ELF-1 (cell line): ENCODE data around the gene RNF157.

ENCODE experiments used
- DNase-seq: peaks from one replicate; pipeline ENCODE4 v3.0.0-alpha.2; 2016; ENCODE audit warnings: low read depth, low spot score

RNF157 gene

GRCh38 chr17:76140661-76141211, 99.6 kb downstream of the RNF157 start:
- no peak for DNase-seq

- no peak for DNase-seq
These were observed 100.3 kb downstream of the RNF157 start for GRCh38 chr17:76139801-76140660.

DNA sequence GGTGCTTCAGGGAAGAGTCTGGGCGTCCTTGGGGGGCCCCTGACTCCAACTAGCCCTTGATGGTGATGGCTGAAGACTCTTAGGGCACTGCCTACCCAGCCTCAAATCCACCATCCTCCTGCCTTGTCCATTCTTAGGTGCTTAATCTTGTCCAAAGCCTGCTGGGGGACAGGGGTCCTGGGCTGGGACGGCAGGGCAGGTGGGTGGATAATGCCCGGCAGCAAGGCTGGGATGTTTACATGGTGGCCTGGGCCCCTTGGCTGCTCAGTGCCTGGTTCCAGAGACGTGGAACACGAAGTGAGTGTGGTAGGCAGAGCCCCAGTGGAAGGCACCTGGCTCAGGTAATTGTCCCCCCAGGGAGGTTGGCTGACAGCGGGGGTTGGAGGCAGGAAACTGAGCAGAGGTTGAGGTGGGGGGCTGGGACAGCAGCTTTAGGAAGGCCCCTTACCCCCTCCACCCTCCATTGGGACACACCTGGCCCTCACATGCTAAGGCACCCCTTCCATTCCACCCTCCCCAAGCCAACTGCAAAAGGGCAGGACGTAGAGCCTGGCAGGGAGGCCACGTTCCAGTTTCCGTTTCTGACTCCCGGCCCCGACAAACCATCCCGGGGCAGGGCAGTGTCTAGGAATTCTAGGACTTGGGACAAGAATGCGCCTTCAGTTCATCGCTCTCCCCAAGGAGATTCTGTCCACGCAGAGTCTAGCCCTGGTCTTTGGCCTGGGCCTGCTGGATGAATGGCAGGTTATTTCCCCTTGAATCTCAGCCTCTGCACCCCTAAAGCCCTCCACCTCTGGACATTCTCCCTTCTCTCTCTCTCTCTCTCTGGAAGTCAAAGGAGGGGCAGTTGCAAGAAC, 101.2 kb downstream of the RNF157 start:
- DNase-seq, result no peak

GRCh38 chr17:76138234-76138895, 101.9 kb downstream of the RNF157 start:
- peak; percentile 75 for DNase-seq

- peak; percentile 39 for DNase-seq
These were observed 102.7 kb downstream of the RNF157 start for GRCh38 chr17:76137351-76138233.

- DNase-seq, result no peak
These were observed 103.3 kb downstream of the RNF157 start for GRCh38 chr17:76137001-76137350.

DNA sequence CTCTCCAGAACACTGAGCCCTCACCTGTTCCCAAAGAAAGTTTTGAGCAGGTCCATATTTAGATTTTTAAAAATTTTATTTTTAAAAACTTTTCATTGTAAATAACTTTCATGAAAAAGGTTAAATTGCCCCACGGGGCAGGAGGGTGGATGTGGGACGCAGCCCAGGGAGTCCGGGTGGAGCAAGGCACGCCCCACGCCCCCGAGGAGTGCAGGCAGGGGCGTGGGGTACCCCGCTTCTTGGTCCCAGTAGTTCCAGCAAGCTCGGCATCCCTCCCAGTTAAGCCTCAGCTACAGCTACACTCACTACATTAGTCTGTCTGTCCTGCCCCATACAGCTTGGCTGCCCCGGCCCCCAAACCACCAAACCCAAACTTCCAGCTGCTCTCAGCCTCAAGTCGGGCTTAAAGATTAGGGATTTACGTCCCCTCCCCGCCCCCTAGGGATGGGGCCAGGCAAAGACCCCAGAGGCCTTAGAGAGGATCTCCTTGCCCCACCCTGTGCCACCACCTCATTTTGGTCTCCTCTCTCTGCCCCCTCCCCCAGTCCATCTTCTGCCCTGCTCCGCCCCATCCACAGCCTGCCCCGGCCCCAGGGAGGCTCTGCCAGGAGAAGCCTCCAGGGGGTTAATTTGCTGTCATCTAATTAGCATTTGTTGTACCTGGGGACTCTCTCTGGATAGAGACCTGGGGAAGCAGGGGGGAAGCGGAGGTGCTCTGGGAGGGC, 103.9 kb downstream of the RNF157 start:
- DNase-seq, result peak; percentile 64

DNA sequence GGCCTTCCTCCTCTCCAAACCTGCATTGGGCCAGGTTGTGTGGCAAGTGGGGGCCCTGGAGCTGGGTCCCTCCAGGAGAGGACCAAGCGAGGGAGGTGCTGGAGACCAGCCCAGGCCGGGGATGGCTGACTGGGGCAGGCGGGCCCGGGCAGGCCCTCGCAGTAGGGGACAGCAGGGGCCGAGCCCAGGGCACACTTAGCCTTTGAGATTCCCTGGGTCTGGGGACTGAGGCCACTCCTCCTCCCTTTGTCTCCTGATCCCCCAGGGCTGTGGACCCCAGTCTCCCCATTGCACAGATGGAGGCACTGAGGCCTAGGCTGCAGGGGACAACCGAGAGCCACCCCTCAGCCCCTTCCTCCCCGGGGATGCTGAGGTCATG, 104.5 kb downstream of the RNF157 start:
- DNase-seq, result no peak

- peak; percentile 59 for DNase-seq
These were observed 105.1 kb downstream of the RNF157 start for GRCh38 chr17:76134911-76135809.

DNA sequence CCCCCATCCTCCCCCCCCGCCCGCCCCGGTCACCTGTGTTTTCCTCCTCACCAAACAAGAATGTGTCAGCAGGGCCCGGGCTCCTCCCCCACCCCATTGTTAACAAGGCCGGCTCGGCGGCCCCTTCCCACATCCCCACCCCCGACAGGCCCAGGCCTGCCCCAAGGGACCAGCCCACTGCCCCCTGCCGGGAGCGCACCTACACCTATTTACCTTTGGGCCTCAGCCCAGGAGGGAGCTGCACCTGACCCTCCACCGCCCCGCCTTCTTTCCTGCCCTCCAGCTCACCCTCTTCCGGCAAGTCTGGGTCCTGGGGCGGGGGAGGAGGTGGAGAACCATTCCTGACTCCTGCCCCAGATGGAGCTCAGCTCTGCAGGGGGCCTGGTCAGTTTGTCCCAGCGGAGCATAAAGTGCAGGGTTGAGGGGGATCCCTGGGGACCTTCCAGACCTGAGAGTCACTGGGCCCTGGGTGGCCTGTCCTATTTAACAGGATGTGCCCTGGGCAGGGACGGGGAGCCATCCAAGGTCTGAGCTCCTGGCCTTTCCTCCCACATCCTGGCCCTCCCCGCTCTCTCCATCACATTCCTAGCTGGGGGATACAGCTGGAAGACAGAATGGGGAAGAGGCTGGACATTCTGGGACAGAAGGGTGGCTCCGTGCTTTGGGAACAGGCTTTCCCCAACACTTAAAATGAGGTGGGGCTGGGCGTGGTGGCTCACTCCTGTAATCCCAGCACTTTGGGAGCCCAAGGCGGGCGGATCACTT, 107.5 kb downstream of the RNF157 start:
- peak; percentile 84 for DNase-seq

GRCh38 chr17:76131692-76132573, 108.4 kb downstream of the RNF157 start:
- peak; percentile 71 for DNase-seq

GRCh38 chr17:76131051-76131691, 109.1 kb downstream of the RNF157 start:
- no peak for DNase-seq

- no peak for DNase-seq
These were observed 109.8 kb downstream of the RNF157 start for GRCh38 chr17:76130473-76130872.

DNA sequence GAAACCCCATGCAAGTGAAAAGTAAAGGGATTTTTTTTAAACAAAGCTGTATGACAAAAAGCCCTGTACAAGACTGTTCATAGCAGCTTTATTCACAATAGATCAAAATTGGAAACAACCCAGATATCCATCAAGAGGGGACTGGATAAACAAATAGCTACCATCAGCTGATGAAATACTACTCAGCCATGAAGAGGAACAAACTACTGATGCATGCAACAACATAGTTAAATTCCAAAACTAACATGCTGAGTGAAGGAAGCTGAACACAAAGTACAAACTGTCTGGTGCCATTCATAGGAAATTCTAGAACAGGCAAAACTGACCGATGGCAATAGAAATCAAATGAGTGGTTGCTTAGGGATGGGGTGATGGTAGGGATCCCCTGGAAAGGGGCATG, 114.4 kb downstream of the RNF157 start:
- no peak for DNase-seq

DNA sequence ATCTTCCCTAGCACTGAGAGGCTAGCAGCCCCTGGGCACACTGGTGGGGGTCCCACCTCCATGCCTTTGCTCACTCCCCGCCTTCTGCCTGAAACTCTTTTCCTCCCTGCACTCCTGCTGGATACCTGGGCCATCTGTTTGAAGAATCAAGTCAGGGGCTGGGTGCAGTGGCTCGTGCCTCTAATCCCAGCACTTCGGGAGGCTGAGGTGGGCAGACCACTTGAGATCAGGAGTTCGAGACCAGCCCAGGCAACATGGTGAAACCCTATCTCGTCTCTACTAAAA, 115.0 kb downstream of the RNF157 start:
- no peak for DNase-seq

DNA sequence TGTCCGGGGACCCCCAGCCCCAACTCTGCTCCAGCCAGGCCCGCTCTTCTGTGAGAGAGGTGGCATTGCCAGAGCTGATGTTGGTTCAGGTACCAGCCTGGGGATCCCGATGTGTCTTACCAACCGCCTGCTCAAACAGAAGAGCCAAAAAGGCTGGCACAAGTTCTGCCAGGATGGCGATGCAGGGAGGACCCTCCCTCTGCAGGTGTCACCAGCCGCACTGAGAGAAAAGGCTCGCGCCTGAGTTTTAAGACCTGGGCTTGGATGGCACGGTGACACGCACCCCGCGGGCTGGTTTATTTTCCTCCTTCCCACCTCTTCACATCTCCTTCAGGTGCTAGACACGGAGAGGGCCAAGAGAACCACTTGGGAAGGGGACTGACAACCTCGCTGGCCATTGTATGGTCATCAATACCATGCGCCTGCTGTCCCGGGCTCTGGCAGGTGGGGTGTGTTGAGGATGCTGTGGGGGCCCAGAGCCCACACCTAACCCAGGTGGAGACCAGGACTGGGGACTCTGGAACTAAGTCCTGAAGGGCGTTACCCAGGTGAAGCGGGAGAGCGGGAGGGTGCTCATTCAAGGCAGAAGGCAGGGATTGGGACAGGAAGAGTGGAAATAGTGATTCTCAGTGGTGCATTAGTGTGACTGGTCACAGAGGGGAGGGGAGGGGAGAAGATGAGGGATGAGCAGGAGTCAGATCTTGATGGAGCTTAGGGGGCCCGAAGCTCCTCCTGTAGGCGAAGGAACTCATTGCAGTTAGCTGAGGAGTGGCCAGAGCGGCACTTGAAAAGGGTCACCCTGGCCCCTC, 115.5 kb downstream of the RNF157 start:
- DNase-seq, result peak; percentile 68
